IMR-90 (cell line): Measurements from ENCODE around the gene KRTAP5-7. TPM values are rescaled to one million over a fixed set of nuclear protein-coding genes. Genes with fewer than 3 reads are reported as not detected.

Source experiments
- ATAC-seq: fragments of 200-7000 bp; cut with Tn5 transposase; 2 replicates; pipeline ENCODE4 v1.9.1; 2020; ENCODE audit warnings: low read depth, mild to moderate bottlenecking, moderate library complexity
- BruUV-seq: library from RNA; stranded (reverse); fragments of 400-500 nt; replicated peaks from 2 replicates; lab custom pipeline; 2021; lab: Mats Ljungman, UMichigan
- CTCF ChIA-PET: fragments of 300-600 bp; formaldehyde crosslinking; extraction: SDS; loops from one replicate; lab custom pipeline; 2021; ENCODE audit warnings: antibody characterized with exemption; lab: Yijun Ruan, JAX
- POLR2A ChIA-PET: fragments of 300-600 bp; sonication (Branson Sonifier 250); formaldehyde crosslinking; loops from one replicate; lab custom pipeline; 2022; ENCODE audit warnings: antibody characterized with exemption; ENCODE audit not compliant: unreplicated experiment; lab: Charles Lee
- DNase-seq: peaks from one replicate; pipeline ENCODE4 v3.0.0; 2013
- H2AFZ ChIP-seq: replicated peaks from 2 replicates; pipeline ENCODE3; 2013; ENCODE audit warnings: low read length, mild to moderate bottlenecking; ENCODE audit not compliant: poor library complexity
- H2AK5ac ChIP-seq: 2 replicates; pipeline ENCODE4 v1.6.1; 2013; ENCODE audit warnings: low read depth, low read length, inconsistent platforms
- H2AK9ac ChIP-seq: replicated peaks from 2 replicates; pipeline ENCODE3; 2013; ENCODE audit warnings: mild to moderate bottlenecking, low read depth, low read length, moderate library complexity; ENCODE audit not compliant: poor library complexity
- H2BK120ac ChIP-seq: 2 replicates; pipeline ENCODE4 v1.6.1; 2013; ENCODE audit warnings: low read depth, low read length, inconsistent platforms
- H2BK15ac ChIP-seq: 3 replicates; pipeline ENCODE4 v1.6.1; 2013; ENCODE audit warnings: low read depth, low read length, inconsistent platforms
- H2BK20ac ChIP-seq: 2 replicates; pipeline ENCODE4 v1.6.1; 2013; ENCODE audit warnings: low read depth, mild to moderate bottlenecking, inconsistent platforms, low read length, moderate library complexity
- H2BK5ac ChIP-seq: 2 replicates; pipeline ENCODE4 v1.6.1; 2013; ENCODE audit warnings: mild to moderate bottlenecking, low read depth, low read length, inconsistent platforms; ENCODE audit not compliant: poor library complexity, severe bottlenecking
- H3K14ac ChIP-seq: replicated peaks from 2 replicates; pipeline ENCODE4 v1.6.1; 2013; ENCODE audit warnings: low read depth, low read length, inconsistent platforms
- H3K18ac ChIP-seq: 2 replicates; pipeline ENCODE4 v1.6.1; 2013; ENCODE audit warnings: low read depth, low read length, control low read depth
- H3K23ac ChIP-seq: 2 replicates; pipeline ENCODE4 v1.6.1; 2013; ENCODE audit warnings: low read depth, low read length, inconsistent platforms
- H3K27ac ChIP-seq: 2 replicates; pipeline ENCODE4 v1.5.1; 2013; ENCODE audit warnings: mild to moderate bottlenecking, control low read depth, low read length; ENCODE audit not compliant: insufficient read depth
- H3K27me3 ChIP-seq: 2 replicates; pipeline ENCODE4 v1.6.1; 2013; ENCODE audit warnings: low read length; ENCODE audit not compliant: control insufficient read depth, insufficient read depth
- H3K36me3 ChIP-seq: 2 replicates; pipeline ENCODE4 v1.6.1; 2013; ENCODE audit warnings: low read length, mixed read lengths; ENCODE audit not compliant: control insufficient read depth, insufficient read depth
- H3K4ac ChIP-seq: 2 replicates; pipeline ENCODE4 v1.6.1; 2013; ENCODE audit warnings: low read depth, low read length, inconsistent platforms
- H3K4me1 ChIP-seq: 2 replicates; pipeline ENCODE4 v1.6.1; 2013; ENCODE audit warnings: low read length, mixed read lengths; ENCODE audit not compliant: control insufficient read depth, insufficient read depth
- H3K4me2 ChIP-seq: 2 replicates; pipeline ENCODE4 v1.6.1; 2013; ENCODE audit warnings: low read depth, mild to moderate bottlenecking, control low read depth, low read length, moderate library complexity
- H3K4me3 ChIP-seq: 2 replicates; pipeline ENCODE4 v1.5.1; 2013; ENCODE audit warnings: low read depth, mild to moderate bottlenecking, control low read depth, low read length, moderate library complexity; ENCODE audit not compliant: insufficient read depth
- H3K56ac ChIP-seq: 2 replicates; pipeline ENCODE4 v1.6.1; 2013; ENCODE audit warnings: low read length, inconsistent platforms; ENCODE audit not compliant: insufficient read depth; ENCODE audit errors: extremely low read depth
- H3K79me1 ChIP-seq, 2 experiments: 2 replicates each; pipeline ENCODE4 v1.6.1; 2013; ENCODE audit warnings: low read length in 2 of 2, inconsistent platforms in 1 of 2, low read depth in 1 of 2
- H3K9ac ChIP-seq: 2 replicates; pipeline ENCODE4 v1.6.1; 2013; ENCODE audit warnings: low read depth, low read length, control low read depth
- H3K9me1 ChIP-seq: 2 replicates; pipeline ENCODE4 v1.6.1; 2013; ENCODE audit warnings: low read length, inconsistent platforms; ENCODE audit not compliant: insufficient read depth
- H3K9me3 ChIP-seq: 2 replicates; pipeline ENCODE4 v1.6.1; 2013; ENCODE audit warnings: low read length; ENCODE audit not compliant: control insufficient read depth, insufficient read depth
- H4K20me1 ChIP-seq: 2 replicates; pipeline ENCODE4 v1.6.1; 2013; ENCODE audit warnings: low read length, inconsistent platforms; ENCODE audit not compliant: insufficient read depth
- H4K5ac ChIP-seq: 2 replicates; pipeline ENCODE4 v1.6.1; 2013; ENCODE audit warnings: mild to moderate bottlenecking, low read depth, low read length, control low read depth
- H4K8ac ChIP-seq, 2 experiments: 2 replicates each; pipeline ENCODE4 v1.6.1; 2013; ENCODE audit warnings: low read depth in 2 of 2, low read length in 2 of 2, control low read depth in 1 of 2, inconsistent platforms in 1 of 2
- H4K91ac ChIP-seq: 2 replicates; pipeline ENCODE4 v1.6.1; 2013; ENCODE audit warnings: low read depth, low read length, inconsistent platforms; ENCODE audit not compliant: insufficient read depth
- BHLHE40 ChIP-seq: fragments of 150-350 bp; IDR thresholded peaks from 2 replicates; pipeline ENCODE4 v1.6.1; 2016; ENCODE audit warnings: mild to moderate bottlenecking, low read depth, low read length
- CEBPB ChIP-seq: IDR thresholded peaks from 2 replicates; pipeline ENCODE4 v1.6.1; 2012; ENCODE audit warnings: low read depth, low read length, improper control_type of control experiment
- CHD1 ChIP-seq: IDR thresholded peaks from 2 replicates; pipeline ENCODE4 v1.6.1; 2012; ENCODE audit warnings: low read depth, low read length, improper control_type of control experiment
- CTCF ChIP-seq: conservative IDR thresholded peaks from 2 replicates; pipeline ENCODE4 v1.5.1; 2012; ENCODE audit warnings: mild to moderate bottlenecking, low read depth, low read length, improper control_type of control experiment
- ELK1 ChIP-seq: fragments of 150-350 bp; IDR thresholded peaks from 2 replicates; pipeline ENCODE4 v1.6.1; 2016; ENCODE audit warnings: low read depth, mild to moderate bottlenecking, low read length, moderate library complexity, borderline replicate concordance
- FOS ChIP-seq: fragments of 150-350 bp; IDR thresholded peaks from 2 replicates; pipeline ENCODE4 v1.6.1; 2016; ENCODE audit warnings: low read depth, low read length
- MAFK ChIP-seq: IDR thresholded peaks from 2 replicates; pipeline ENCODE4 v1.6.1; 2012; ENCODE audit warnings: low read depth, low read length, improper control_type of control experiment
- MAZ ChIP-seq: IDR thresholded peaks from 2 replicates; pipeline ENCODE4 v1.6.1; 2012; ENCODE audit warnings: low read depth, mild to moderate bottlenecking, low read length, improper control_type of control experiment, moderate library complexity, borderline replicate concordance
- MXI1 ChIP-seq: IDR thresholded peaks from 2 replicates; pipeline ENCODE4 v1.6.1; 2012; ENCODE audit warnings: low read depth, mild to moderate bottlenecking, low read length, moderate library complexity, borderline replicate concordance
- NFE2L2 ChIP-seq: fragments of 150-350 bp; IDR thresholded peaks from 2 replicates; pipeline ENCODE4 v1.6.1; 2016; ENCODE audit warnings: low read depth, mild to moderate bottlenecking, low read length
- POLR2A ChIP-seq: IDR thresholded peaks from 2 replicates; pipeline ENCODE4 v1.6.1; 2012; ENCODE audit warnings: mild to moderate bottlenecking, low read depth, low read length
- RAD21 ChIP-seq: IDR thresholded peaks from 2 replicates; pipeline ENCODE4 v1.6.1; 2012; ENCODE audit warnings: low read length, improper control_type of control experiment
- RCOR1 ChIP-seq: IDR thresholded peaks from 2 replicates; pipeline ENCODE4 v1.6.1; 2012; ENCODE audit warnings: mild to moderate bottlenecking, low read length, improper control_type of control experiment; ENCODE audit not compliant: insufficient replicate concordance
- RFX5 ChIP-seq: IDR thresholded peaks from 2 replicates; pipeline ENCODE4 v1.8.0; 2012; ENCODE audit warnings: low read depth, mild to moderate bottlenecking, low read length, moderate library complexity
- SMC3 ChIP-seq: fragments of 150-350 bp; IDR thresholded peaks from 2 replicates; pipeline ENCODE4 v1.6.1; 2016; ENCODE audit warnings: low read depth, mild to moderate bottlenecking, antibody characterized with exemption, low read length, moderate library complexity
- USF2 ChIP-seq: fragments of 150-350 bp; IDR thresholded peaks from 2 replicates; pipeline ENCODE4 v1.6.1; 2017; ENCODE audit warnings: mild to moderate bottlenecking, antibody characterized with exemption, low read length, low read depth
- dilution Hi-C: fragments of 300-500 bp; cut with HindIII; formaldehyde crosslinking; loops from one replicate; pipeline ENCODE4 v1.14.3; 2018; ENCODE audit warnings: low sequenced_read_pairs; ENCODE audit not compliant: unreplicated experiment
- in situ Hi-C: fragments of 300-500 bp; cut with MboI; formaldehyde crosslinking; loops from 3 replicates; pipeline ENCODE4 v1.14.3; 2019; ENCODE audit warnings: low sequenced_read_pairs, inconsistent platforms, mixed read lengths
- intact Hi-C: fragments of 100-400 bp; cut with micrococcal nuclease; formaldehyde crosslinking; loops from 2 replicates; pipeline ENCODE4 v1.10.0; 2022
- polyA plus RNA-seq, 3 experiments: library from polyadenylated mRNA; depleted of rRNA; stranded (reverse); fragments of >200 nt; gene quantifications; 2 replicates each; pipeline ENCODE4 v1.2.3, GENCODE V29; 2012; ENCODE audit warnings: low replicate concordance in 1 of 3
- total RNA-seq: library from RNA; depleted of rRNA; stranded (reverse); fragments of >200 nt; gene quantifications from 2 replicates; pipeline ENCODE4 v1.2.3, GENCODE V29; 2012

The KRTAP5-7 gene
- total and polyA plus RNA-seq, 2 of the 4 experiments (the other 2 are of a cell fraction): not detected

- Histone ChIP-seq H3K27ac (no peak overlapping the region), H3K9ac (no peak overlapping the region), H4K20me1 (no peaks in the 10 kb centered on the region), H2AFZ (no peak overlapping the region), H3K79me1 (no peaks in the 10 kb centered on the region), H3K4ac (no peak overlapping the region), H3K4me3 (no peak overlapping the region), H3K4me2 (no peak overlapping the region), H2BK20ac (no peak overlapping the region), H2BK120ac (no peak overlapping the region), H2AK9ac (no peak overlapping the region), H4K8ac (no peak overlapping the region), H3K36me3 (no peaks in the 10 kb centered on the region), H3K56ac (no peak overlapping the region), H3K9me3 (no peaks in the 10 kb centered on the region), H3K18ac (no peak overlapping the region), H3K23ac (no peak overlapping the region), H4K5ac (no peak overlapping the region), H3K4me1 (no peaks in the 10 kb centered on the region), H2BK5ac (no peak overlapping the region), H4K91ac (no peak overlapping the region), H3K9me1 (no peaks in the 10 kb centered on the region), H2AK5ac (no peak overlapping the region), H3K14ac (no peak overlapping the region), H3K27me3 (peaks cover 6% of the 10 kb centered on the region), H2BK15ac (no peak overlapping the region)
- TF ChIP-seq USF2 (no peak), RAD21 (no peak), POLR2A (no peak), ELK1 (no peak), NFE2L2 (no peak), RFX5 (no peak), RCOR1 (no peak), CEBPB (no peak), MAFK (no peak), CHD1 (no peak), FOS (no peak), BHLHE40 (no peak), MAZ (no peak), MXI1 (no peak), SMC3 (no peak), CTCF (no peak)
- dilution Hi-C loops (no loop called here), intact Hi-C loops (no loop called here), in situ Hi-C loops (no loop called here)
- ChIA-PET POLR2A (no interaction called here), CTCF (no interaction called here)
- ATAC-seq (no peak), DNase-seq (no peak)
- BruUV-seq: no TSS peak
These were observed 35.1 kb downstream of the KRTAP5-7 start for GRCh38 chr11:71562120-71562519.
